ENCODE results near the gene TMEM233.

Gene TMEM233

GRCh38 chr12:119660076-119660475 lies 66.5 kb downstream of the TMEM233 start:
- FAIRE-seq: no peak

GRCh38 chr12:119661882-119662281 lies 68.3 kb downstream of the TMEM233 start:
- no peak for FAIRE-seq

GRCh38 chr12:119664642-119665041 lies 71.1 kb downstream of the TMEM233 start:
- FAIRE-seq: no peak

GRCh38 chr12:119665164-119665929 lies 71.8 kb downstream of the TMEM233 start:
- no peak for FAIRE-seq

- no peak for FAIRE-seq
Observed at GRCh38 chr12:119666226-119666795, 72.7 kb downstream of the TMEM233 start.

- no peak for FAIRE-seq
Observed at GRCh38 chr12:119666900-119667576, 73.5 kb downstream of the TMEM233 start.

- FAIRE-seq: no peak
Observed at GRCh38 chr12:119667577-119668323, 74.2 kb downstream of the TMEM233 start, which contains the start of gene PRKAB1. Gene PRKAB1, plus strand, starts transcription at chr12:119668133. Its CDS starts 112 bp downstream, at chr12:119668245.

- FAIRE-seq: no peak
Observed at GRCh38 chr12:119668324-119668841, 74.8 kb downstream of the TMEM233 start.

GRCh38 chr12:119669744-119670472 lies 76.3 kb downstream of the TMEM233 start:
- FAIRE-seq: no peak

- FAIRE-seq: no peak
Observed at GRCh38 chr12:119671070-119671469, 77.5 kb downstream of the TMEM233 start.

- no peak for FAIRE-seq
Observed at GRCh38 chr12:119672194-119672593, 78.6 kb downstream of the TMEM233 start.

GRCh38 chr12:119673634-119674033 lies 80.1 kb downstream of the TMEM233 start:
- no peak for FAIRE-seq

GRCh38 chr12:119674560-119674959 lies 81.0 kb downstream of the TMEM233 start:
- FAIRE-seq: no peak

GRCh38 chr12:119676022-119676421 lies 82.4 kb downstream of the TMEM233 start:
- no peak for FAIRE-seq

GRCh38 chr12:119676573-119676972 lies 83.0 kb downstream of the TMEM233 start:
- no peak for FAIRE-seq

- no peak for FAIRE-seq
Observed at GRCh38 chr12:119678459-119678858, 84.9 kb downstream of the TMEM233 start.

- no peak for FAIRE-seq
Observed at GRCh38 chr12:119679081-119679480, 85.5 kb downstream of the TMEM233 start.

GRCh38 chr12:119679490-119679889 lies 85.9 kb downstream of the TMEM233 start:
- no peak for FAIRE-seq

GRCh38 chr12:119681111-119681510 lies 87.5 kb downstream of the TMEM233 start:
- FAIRE-seq: no peak

- no peak for FAIRE-seq
Observed at GRCh38 chr12:119681728-119682638, 88.4 kb downstream of the TMEM233 start.

- FAIRE-seq: no peak
Observed at GRCh38 chr12:119682639-119683252, 89.2 kb downstream of the TMEM233 start.
